ENCODE results near the gene ZNF408.

GRCh38 chr11:46745328-46745727 lies 44.5 kb downstream of the ZNF408 start:
- no peak for TF ChIP-seq JUNB (IDR thresholded peaks at IDR 0.05)
- no peak for TF ChIP-seq ZNF302 (CRISPR knock-in tag; IDR thresholded peaks at IDR 0.05)
- no peak for TF ChIP-seq CHD2 (IDR thresholded peaks at IDR 0.05; ENCODE audit: low read length, partially characterized antibody)
- no peak for TF ChIP-seq CTCF (IDR thresholded peaks at IDR 0.05)
- no peak for TF ChIP-seq BHLHE40 (IDR thresholded peaks at IDR 0.05; ENCODE audit: low read depth, low read length)
- TF ChIP-seq RCOR1 (IDR thresholded peaks at IDR 0.05; ENCODE audit: low read depth, low read length): no peak
- no peak for TF ChIP-seq POLR2A (IDR thresholded peaks at IDR 0.05; ENCODE audit: low read length)
- no peak for TF ChIP-seq SMC3 (IDR thresholded peaks at IDR 0.05)
- TF ChIP-seq REST (IDR thresholded peaks at IDR 0.05): no peak
- no peak for TF ChIP-seq RNF2 (IDR thresholded peaks at IDR 0.05; ENCODE audit: borderline replicate concordance, low read depth)

Measured in A549 (cell line).